GM18861 (cell line): Measurements from ENCODE around the gene RAD23A.

Experiments used
- ATAC-seq: cut with Tn5 transposase; IDR thresholded peaks from one replicate; pipeline ENCODE4 v1.9.1; 2021; ENCODE audit not compliant: unreplicated experiment

Gene RAD23A

GRCh38 chr19:12983542-12984142 is 38.0 kb downstream of the RAD23A start:
- ATAC-seq: no peak

DNA sequence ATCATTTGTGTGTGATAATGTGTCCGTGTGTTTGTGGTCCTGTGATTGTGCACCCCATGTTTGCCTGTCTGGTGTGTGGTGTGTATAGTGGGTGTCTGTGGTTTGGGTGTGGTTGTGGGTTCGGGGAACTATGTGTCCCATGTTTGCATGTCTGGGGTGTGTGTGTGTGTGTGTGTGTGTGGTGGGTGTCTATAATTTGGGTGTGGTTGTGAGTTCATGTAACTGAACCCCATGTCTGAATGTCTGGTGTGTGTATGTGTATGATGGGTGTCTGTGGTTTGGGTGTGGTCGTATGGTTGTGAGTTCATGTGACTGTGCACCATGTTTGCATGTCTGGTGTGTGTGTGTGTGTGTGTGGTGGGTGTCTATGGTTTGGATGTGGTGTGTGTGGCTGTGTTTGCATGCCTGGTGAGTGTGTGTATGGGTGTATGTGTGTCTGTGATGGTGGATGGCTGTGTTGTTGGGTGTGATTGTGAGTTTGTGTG is 38.5 kb downstream of the RAD23A start:
- no peak for ATAC-seq

GRCh38 chr19:12984683-12985048 is 39.0 kb downstream of the RAD23A start:
- no peak for ATAC-seq

DNA sequence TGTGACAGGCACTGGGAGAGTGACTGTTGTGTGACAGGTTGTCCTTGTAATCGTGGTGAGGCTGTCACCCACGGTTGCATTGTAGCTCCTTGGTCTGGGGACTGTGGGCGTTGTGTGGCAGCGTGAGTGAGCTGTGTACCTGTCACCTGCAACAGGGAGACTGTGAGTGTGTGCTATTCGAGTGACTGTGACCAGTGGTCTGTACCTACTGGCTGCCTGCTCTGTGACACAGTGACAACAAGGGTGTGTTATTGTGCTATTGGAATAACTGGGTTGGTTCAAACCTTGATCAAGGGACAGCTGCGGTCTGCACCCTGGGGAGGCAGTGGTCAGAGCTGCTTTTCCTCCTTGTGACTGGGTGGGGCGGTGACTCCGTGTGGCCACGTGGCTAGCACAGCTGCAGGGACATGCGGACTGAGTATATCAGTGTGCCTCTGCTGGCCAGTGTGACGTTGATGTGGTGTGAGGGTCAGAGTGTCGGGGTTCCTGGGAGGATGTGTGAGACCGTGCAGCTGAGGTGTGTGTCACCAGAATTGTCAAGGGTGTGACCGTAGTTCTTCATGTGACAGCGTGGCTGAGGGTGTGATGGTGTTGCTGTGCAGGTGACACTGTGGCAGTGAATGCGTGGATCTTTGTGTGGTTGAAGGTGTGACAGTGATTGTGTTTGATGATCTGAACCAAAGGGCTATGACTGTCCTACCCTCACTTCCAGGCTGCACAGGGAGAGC is 39.6 kb downstream of the RAD23A start:
- ATAC-seq: no peak

- ATAC-seq: no peak
These were observed 41.1 kb downstream of the RAD23A start for GRCh38 chr19:12986726-12987125.

DNA sequence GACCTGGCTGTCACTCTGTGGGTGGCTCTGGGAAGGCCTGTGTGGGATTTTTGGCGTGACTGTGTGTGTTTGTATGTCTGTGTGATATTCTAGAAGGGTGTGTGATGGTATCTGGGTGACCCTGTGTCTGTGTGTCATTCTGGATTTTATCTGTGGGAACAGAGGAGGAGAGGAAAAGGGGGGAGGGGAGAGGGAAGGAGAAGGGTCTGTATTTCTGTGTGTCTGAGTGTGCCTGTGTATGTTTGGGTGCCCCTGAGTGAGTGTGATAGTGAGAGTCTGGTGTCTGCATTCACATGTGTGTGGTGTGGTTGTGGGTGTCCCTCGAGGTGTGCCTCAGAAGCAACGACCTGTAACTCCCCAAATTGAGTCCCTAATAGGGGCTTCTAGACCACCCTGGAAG is 41.5 kb downstream of the RAD23A start:
- ATAC-seq: no peak

DNA sequence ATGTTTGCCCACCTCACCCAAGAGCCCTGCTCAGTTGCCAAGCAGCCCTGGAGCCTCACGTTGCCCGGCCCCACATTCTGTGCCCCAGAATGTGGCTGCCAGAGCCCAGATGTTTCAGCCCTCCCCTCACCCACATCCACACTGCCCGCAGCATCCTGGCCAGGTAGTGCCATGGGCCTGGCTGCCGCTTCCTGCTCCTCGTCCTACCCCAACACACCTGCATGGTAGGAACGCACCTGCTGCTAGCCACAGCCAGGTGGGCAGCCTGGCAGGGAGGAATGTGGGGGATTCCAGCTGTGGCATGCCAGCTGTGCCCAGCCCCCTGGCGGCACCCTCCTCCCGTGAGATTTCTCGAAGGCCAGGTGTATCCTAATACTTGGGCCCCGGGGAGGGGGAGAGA is 42.1 kb downstream of the RAD23A start:
- ATAC-seq: no peak

DNA sequence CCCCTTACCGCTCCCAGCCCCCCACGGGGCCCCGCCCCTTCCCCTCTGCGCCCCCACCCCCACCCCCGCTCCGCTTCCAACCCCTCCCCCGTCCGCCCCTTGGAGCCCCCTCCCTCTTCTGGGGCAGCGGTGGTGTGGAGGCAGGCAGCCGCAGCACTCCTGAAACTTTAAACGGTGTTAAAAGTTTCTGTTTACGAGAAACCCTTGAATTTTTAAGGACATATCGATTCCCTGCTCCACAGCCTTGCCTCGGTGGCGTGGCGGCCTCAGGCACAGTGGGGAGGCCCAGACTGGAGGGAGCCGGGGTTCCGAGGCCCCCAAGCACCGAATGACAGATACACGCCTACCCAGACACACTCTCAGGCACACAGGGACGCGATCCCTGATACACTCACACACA is 44.8 kb downstream of the RAD23A start:
- ATAC-seq: no peak

GRCh38 chr19:12990853-12991252 is 45.2 kb downstream of the RAD23A start:
- ATAC-seq: no peak

GRCh38 chr19:12991296-12991695 is 45.6 kb downstream of the RAD23A start:
- no peak for ATAC-seq

DNA sequence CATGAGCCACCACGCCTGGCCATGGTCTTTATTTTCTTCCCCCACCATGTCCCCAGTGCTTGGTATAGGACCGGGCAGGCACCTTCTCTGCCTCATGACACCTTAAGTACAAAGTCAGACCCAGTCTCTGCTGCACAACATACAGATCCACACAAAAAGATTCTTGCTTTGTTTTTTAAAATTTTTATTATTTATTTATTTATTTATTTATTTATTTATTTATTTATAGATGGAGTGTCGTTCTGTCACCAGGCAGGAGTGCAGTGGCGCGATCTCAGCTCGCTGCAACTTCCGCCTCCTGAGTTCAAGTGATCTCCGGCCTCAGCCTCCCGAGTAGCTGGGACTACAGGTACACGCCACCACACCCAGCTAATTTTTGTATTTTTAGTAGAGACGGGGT is 47.1 kb downstream of the RAD23A start:
- ATAC-seq: no peak

DNA sequence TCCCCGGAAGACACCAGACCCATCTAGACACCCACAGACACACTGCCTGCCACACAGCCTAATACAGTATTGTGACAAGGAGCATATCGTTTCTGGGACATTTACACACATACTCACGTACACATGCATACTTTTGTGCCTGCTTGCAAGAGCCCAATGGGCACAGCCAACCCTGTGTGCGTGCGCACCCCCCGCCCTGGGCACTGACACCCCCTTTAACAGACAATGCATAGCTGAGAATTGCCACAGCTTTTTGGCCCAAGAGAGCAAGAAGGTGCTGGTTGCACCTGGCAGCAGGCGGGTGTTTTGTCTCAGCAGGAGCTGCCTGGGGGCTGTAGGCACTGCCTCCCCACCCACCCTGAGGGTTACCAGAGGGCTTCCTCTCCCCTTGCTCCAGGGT is 47.9 kb downstream of the RAD23A start:
- no peak for ATAC-seq

GRCh38 chr19:12994701-12995595 is 49.3 kb downstream of the RAD23A start, which contains the start of gene NFIX:
NFIX (plus strand) TSS chr19:12995475; CDS start chr19:12995838, 363 bp downstream.
- ATAC-seq: no peak

DNA sequence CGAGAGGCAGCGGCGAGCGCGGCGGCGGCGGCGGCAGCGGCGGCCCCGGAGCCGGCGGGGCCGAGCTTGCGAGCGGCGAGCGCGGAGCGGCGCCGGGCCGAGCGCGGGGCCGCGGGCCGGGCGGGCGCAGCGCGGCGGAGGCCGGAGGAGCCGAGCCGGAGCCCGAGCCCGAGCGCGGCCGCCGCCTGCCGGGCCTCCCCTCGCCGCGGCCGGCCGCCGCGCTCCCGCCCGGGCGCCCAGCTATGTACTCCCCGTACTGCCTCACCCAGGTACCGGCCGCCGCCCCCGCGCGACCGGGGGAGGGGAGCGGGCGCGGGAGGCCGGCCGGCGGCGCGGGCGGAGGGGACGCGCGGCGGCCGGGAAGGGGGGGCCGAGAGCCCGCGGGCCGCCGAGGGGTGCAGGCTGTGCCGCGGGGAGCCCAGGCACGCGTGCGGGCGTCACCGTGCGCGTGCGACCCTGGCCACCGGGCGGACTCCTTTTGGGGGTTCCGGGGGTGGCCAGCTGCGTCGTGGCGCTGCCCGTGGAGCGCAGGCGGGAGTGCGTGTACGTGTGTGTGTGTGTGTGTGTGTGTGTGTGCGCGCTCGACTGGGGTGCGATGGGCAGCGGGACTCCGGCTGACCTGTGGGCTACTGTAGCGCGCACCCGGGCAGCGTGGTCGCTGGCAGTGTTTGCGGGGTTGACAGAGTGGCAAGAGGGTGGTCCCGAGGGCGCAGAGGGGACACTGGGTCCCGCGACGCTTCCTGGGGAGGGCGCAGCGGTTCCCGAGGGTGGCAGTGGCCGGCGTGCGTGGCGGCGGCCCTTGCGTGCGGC is 50.1 kb downstream of the RAD23A start:
- no peak for ATAC-seq

- no peak for ATAC-seq
These were observed 50.9 kb downstream of the RAD23A start for GRCh38 chr19:12996406-12997094.

DNA sequence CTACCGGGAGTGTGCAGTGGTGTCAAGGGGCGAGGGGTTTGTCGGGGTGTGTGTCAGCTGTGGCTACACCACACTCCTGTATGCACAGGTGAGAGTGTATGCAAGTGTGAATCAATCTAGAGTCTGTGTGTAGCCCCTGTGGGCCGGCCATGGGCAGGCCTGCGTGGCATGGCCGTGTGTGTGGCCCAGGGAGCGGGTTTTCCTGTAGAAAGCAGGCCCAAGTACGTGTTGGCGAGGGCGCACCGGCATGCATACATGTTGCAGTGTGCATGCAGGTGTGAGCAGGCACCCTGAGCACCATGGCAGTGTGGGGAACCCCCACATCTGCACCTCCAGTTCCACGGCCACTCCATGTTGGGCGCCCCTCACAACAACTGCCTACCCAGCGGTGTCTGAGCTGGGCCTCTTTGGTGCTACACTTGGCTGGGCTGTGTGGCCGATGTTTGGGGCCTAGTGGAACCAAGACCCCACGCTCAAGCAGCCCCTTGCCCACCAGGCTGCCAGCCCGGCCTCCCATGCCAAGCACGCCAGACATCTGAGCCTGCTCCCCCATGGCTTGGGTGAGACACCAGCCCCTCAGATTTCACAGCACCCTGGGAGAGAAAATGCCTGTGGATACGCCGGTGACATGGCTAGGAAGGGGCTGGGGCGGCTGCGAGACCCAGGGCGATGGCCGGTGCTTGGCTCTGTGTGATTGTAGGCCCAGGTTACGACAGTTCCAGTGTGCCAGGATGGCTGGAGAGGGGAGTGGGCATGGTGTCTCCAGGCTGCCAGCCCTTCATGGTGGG is 51.7 kb downstream of the RAD23A start:
- ATAC-seq: no peak

DNA sequence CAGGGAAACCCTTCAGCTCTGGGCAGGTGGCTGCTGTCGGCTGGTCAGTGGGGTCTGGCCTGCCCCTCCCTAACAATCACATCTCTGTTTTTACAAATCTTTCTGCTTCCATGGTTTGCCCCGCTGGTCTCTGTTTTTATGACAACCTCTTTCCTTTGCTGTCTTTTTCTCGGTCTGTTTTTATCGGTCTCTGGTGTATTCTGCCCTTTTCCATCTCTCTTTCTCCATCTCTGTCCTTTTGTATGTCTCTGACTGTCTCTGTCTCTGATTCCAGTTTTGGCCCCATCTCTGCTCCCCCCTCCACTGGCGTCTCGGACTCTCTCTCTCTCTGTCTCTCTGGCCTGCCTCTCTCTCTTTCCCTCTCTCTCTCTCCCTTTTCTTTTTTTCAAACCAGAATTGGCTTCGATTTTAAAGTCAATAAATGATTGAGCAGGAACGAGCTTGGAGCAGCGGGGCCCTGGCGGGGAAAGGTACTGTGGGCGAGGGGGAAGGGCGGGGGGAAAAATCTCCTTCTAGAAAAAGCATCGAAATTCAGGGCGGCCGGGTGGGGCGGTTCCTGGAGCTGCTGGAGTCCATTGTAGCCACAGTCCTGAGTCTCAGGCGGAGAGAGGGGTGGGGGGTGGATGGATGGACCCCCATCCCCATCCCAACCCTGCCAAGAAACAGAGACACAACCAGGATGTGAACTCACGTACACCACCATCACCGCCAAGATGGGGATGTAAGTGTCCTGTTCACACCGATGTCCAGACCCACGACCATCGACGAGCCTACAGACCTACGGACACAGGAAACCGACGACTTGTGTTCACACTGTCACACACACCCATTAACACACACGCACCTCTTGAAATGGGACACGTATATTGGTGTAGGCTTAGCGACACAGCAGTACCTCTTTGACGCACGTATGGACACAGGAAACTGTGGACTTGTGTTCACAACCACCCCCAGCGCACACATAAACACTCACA is 52.6 kb downstream of the RAD23A start:
- ATAC-seq: no peak

- ATAC-seq: no peak
These were observed 55.5 kb downstream of the RAD23A start for GRCh38 chr19:13001166-13001501.
